H9 (cell line): Measurements from ENCODE around the gene IL36RN. TPM values are rescaled to one million over a fixed set of nuclear protein-coding genes. Genes with fewer than 3 reads are reported as not detected.

Experiments
- DNase-seq: peaks from one replicate; pipeline ENCODE4 v3.0.0-alpha.2; 2017
- H2AFZ ChIP-seq: one replicate; pipeline ENCODE4 v1.6.1; 2013; ENCODE audit warnings: mild to moderate bottlenecking, low read length, control low read depth, moderate library complexity
- H2AK5ac ChIP-seq: 2 replicates; pipeline ENCODE4 v1.6.1; 2013; ENCODE audit warnings: low read length, control low read depth, mixed read lengths; ENCODE audit not compliant: insufficient read length
- H2BK120ac ChIP-seq: one replicate; pipeline ENCODE4 v1.6.1; 2013; ENCODE audit warnings: low read depth, mild to moderate bottlenecking, low read length, control low read depth, inconsistent platforms; ENCODE audit not compliant: poor library complexity, severe bottlenecking
- H2BK12ac ChIP-seq: 2 replicates; pipeline ENCODE4 v1.6.1; 2013; ENCODE audit warnings: low read length, control low read depth, mixed read lengths, low read depth; ENCODE audit not compliant: insufficient read length
- H2BK15ac ChIP-seq: 2 replicates; pipeline ENCODE4 v1.6.1; 2013; ENCODE audit warnings: low read depth, low read length, control low read depth
- H2BK20ac ChIP-seq: one replicate; pipeline ENCODE4 v1.6.1; 2013; ENCODE audit warnings: low read depth, mild to moderate bottlenecking, low read length, control low read depth, inconsistent platforms; ENCODE audit not compliant: poor library complexity, severe bottlenecking
- H2BK5ac ChIP-seq: 2 replicates; pipeline ENCODE4 v1.6.1; 2013; ENCODE audit warnings: low read length, control low read depth, mixed read lengths; ENCODE audit not compliant: insufficient read length
- H3K14ac ChIP-seq: 2 replicates; pipeline ENCODE4 v1.6.1; 2013; ENCODE audit warnings: low read length, control low read depth; ENCODE audit not compliant: insufficient read depth
- H3K18ac ChIP-seq: 2 replicates; pipeline ENCODE4 v1.6.1; 2013; ENCODE audit warnings: low read depth, mild to moderate bottlenecking, mixed read lengths, low read length, control low read depth; ENCODE audit not compliant: insufficient read length
- H3K23ac ChIP-seq: 2 replicates; pipeline ENCODE4 v1.6.1; 2013; ENCODE audit warnings: low read length, control low read depth, mixed read lengths, low read depth; ENCODE audit not compliant: insufficient read length
- H3K23me2 ChIP-seq: 2 replicates; pipeline ENCODE4 v1.6.1; 2013; ENCODE audit warnings: low read depth, mild to moderate bottlenecking, mixed read lengths, low read length, control low read depth; ENCODE audit not compliant: insufficient read length, poor library complexity, severe bottlenecking
- H3K27ac ChIP-seq: 2 replicates; pipeline ENCODE4 v1.5.1; 2013; ENCODE audit warnings: low read length, control low read depth, mixed read lengths, low read depth; ENCODE audit not compliant: insufficient read length
- H3K27me3 ChIP-seq: 2 replicates; pipeline ENCODE4 v1.6.1; 2013; ENCODE audit warnings: low read length, control low read depth, inconsistent platforms; ENCODE audit not compliant: insufficient read depth
- H3K4ac ChIP-seq: 2 replicates; pipeline ENCODE4 v1.6.1; 2013; ENCODE audit warnings: low read depth, mild to moderate bottlenecking, control low read depth, inconsistent platforms, low read length, moderate library complexity
- H3K4me1 ChIP-seq: 2 replicates; pipeline ENCODE4 v1.6.1; 2013; ENCODE audit warnings: low read length, control low read depth, inconsistent platforms; ENCODE audit not compliant: insufficient read depth
- H3K4me2 ChIP-seq: 2 replicates; pipeline ENCODE4 v1.6.1; 2013; ENCODE audit warnings: low read length, control low read depth, mixed read lengths; ENCODE audit not compliant: insufficient read length, insufficient read depth
- H3K56ac ChIP-seq: 2 replicates; pipeline ENCODE4 v1.6.1; 2013; ENCODE audit warnings: low read depth, mild to moderate bottlenecking, mixed read lengths, low read length, control low read depth; ENCODE audit not compliant: insufficient read length
- H3K79me1 ChIP-seq: 2 replicates; pipeline ENCODE4 v1.6.1; 2013; ENCODE audit warnings: low read depth, mild to moderate bottlenecking, moderate library complexity, low read length, control low read depth, inconsistent platforms; ENCODE audit not compliant: insufficient read depth, poor library complexity, severe bottlenecking
- H3K79me2 ChIP-seq: 2 replicates; pipeline ENCODE4 v1.6.1; 2013; ENCODE audit warnings: low read length, control low read depth, inconsistent platforms; ENCODE audit not compliant: insufficient read depth
- H3K9ac ChIP-seq: 2 replicates; pipeline ENCODE4 v1.6.1; 2013; ENCODE audit warnings: low read length, control low read depth, mixed read lengths; ENCODE audit not compliant: insufficient read length; ENCODE audit errors: extremely low read depth
- H3K9me3 ChIP-seq: one replicate; pipeline ENCODE4 v1.6.1; 2013; ENCODE audit warnings: low read depth, low read length, inconsistent platforms; ENCODE audit not compliant: control insufficient read depth
- H3T11ph ChIP-seq: one replicate; pipeline ENCODE4 v1.6.1; 2013; ENCODE audit warnings: mild to moderate bottlenecking, low read length, control low read depth, inconsistent platforms
- H4K20me1 ChIP-seq: one replicate; pipeline ENCODE4 v1.6.1; 2013; ENCODE audit not compliant: control insufficient read depth, insufficient read length, insufficient read depth
- H4K5ac ChIP-seq: 2 replicates; pipeline ENCODE4 v1.6.1; 2013; ENCODE audit warnings: low read depth, mild to moderate bottlenecking, mixed read lengths, low read length, control low read depth; ENCODE audit not compliant: insufficient read length
- H4K8ac ChIP-seq: replicated peaks from 2 replicates; pipeline ENCODE4 v1.6.1; 2013; ENCODE audit warnings: low read length, control low read depth, mixed read lengths, low read depth; ENCODE audit not compliant: insufficient read length
- H4K91ac ChIP-seq: 2 replicates; pipeline ENCODE4 v1.6.1; 2013; ENCODE audit warnings: low read depth, mild to moderate bottlenecking, moderate library complexity, mixed read lengths, low read length, control low read depth; ENCODE audit not compliant: insufficient read length
- H3K27ac Mint-ChIP-seq, 3 experiments: 2 replicates in 2 of 3; 3 replicates in 1 of 3; pipeline ENCODE4 v1.8.0; 2020 to 2021; ENCODE audit warnings: mixed read lengths in 3 of 3, mild to moderate bottlenecking in 1 of 3, moderate library complexity in 1 of 3
- H3K27me3 Mint-ChIP-seq: 2 replicates; pipeline ENCODE4 v1.8.0; 2021; ENCODE audit warnings: low read depth, mild to moderate bottlenecking, moderate library complexity, mixed read lengths
- H3K36me3 Mint-ChIP-seq, 3 experiments: 2 replicates in 2 of 3; 3 replicates in 1 of 3; pipeline ENCODE4 v1.8.0; 2020 to 2021; ENCODE audit warnings: low read depth in 3 of 3, mixed read lengths in 3 of 3; ENCODE audit not compliant: insufficient read depth in 1 of 3
- H3K4me1 Mint-ChIP-seq, 2 experiments: 2 replicates each; pipeline ENCODE4 v1.8.0; 2020; ENCODE audit warnings: mixed read lengths in 2 of 2
- H3K4me3 Mint-ChIP-seq, 2 experiments: 2 replicates in 1 of 2; 3 replicates in 1 of 2; pipeline ENCODE4 v1.8.0; 2020 to 2021; ENCODE audit warnings: mild to moderate bottlenecking in 2 of 2, mixed read lengths in 2 of 2, moderate library complexity in 1 of 2
- H3K9me3 Mint-ChIP-seq, 2 experiments: 2 replicates in 1 of 2; 3 replicates in 1 of 2; pipeline ENCODE4 v1.8.0; 2020; ENCODE audit warnings: mild to moderate bottlenecking in 2 of 2, mixed read lengths in 2 of 2, moderate library complexity in 1 of 2
- WGBS: extraction: QIAGEN DNeasy Blood & Tissue Kit; methylation state at CpG from one replicate; pipeline ENCODE4 v1.1.7; 2013; ENCODE audit warnings: missing lambda C conversion rate, low lambda C conversion rate, mixed read lengths; ENCODE audit not compliant: insufficient read length; ENCODE audit errors: extremely low coverage; 5-methylcytosine and 5-hydroxymethylcytosine counted together
- total RNA-seq: library from RNA; stranded (reverse); gene quantifications from 2 replicates; pipeline ENCODE4 v1.2.1, GENCODE V29; 2021
- TF ChIP-seq, protein P1 (sequence below): fragments of 200-600 bp; sonication (generic); conservative IDR thresholded peaks from 3 replicates; pipeline ENCODE4 v1.8.0; 2021; ENCODE audit warnings: antibody characterized with exemption, mild to moderate bottlenecking

IL36RN gene
- total RNA-seq, 1 experiment from 2014 or later, result not detected

DNA sequence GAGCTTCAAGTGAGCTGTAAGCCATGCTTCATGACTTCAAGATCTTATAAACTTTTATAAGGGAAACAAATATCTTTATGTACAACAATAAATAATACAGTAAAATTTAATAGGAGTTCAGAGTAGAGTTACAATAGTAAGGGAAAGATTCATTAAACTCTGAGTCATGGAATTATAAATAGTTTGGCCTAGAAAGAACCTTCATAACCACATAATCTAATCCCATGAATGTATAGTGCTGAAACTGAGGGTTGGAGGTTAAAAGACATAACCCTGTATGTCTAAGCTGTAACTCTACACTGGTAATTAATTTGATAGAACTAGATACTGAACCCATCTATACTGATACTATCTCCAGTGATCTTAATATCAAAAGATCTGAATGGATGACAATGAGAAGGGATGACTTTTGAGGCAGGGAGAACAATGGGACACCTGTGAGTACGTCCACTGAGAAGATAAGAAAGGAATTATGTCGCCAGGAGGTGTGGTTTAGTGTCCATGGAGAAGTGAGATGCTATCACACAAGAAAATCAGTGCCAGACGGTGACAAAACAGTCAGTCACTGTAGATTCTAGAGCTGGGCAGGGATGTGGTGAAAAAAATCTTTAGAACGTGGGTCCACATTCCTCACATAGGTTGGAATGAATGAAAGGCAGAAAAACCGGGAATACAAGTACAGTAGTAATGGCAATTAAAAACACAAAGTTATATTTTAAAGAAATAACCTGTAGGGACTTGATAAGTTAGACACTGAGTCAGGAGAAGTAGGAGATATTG lies 9.9 kb downstream of the IL36RN start:
- Histone ChIP-seq H3K4me1 (no peaks in the 10 kb centered on the region), H2BK5ac (no peak overlapping the region), H2BK20ac (no peak overlapping the region), H2AK5ac (no peak overlapping the region), H3K56ac (no peak overlapping the region), H2BK15ac (no peak overlapping the region), H3T11ph (no peak overlapping the region), H4K91ac (no peak overlapping the region), H3K4me2 (no peak overlapping the region), H3K4ac (no peak overlapping the region), H3K27ac (no peak overlapping the region), H3K9me3 (no peaks in the 10 kb centered on the region), H2BK120ac (no peak overlapping the region), H3K27me3 (no peaks in the 10 kb centered on the region), H4K5ac (no peak overlapping the region), H2BK12ac (no peak overlapping the region), H2AFZ (no peak overlapping the region), H3K79me1 (no peaks in the 10 kb centered on the region), H3K14ac (no peak overlapping the region), H3K18ac (no peak overlapping the region), H4K20me1 (no peaks in the 10 kb centered on the region), H3K79me2 (no peaks in the 10 kb centered on the region), H3K23me2 (no peaks in the 10 kb centered on the region), H4K8ac (no peak overlapping the region), H3K9ac (no peak overlapping the region), H3K23ac (no peak overlapping the region)
- Mint-ChIP-seq H3K4me3 (no peak overlapping the region), H3K27me3 (peaks cover 56% of the 10 kb centered on the region), H3K36me3 (no peaks in the 10 kb centered on the region; a peak in 1 of 7 replicates), H3K9me3 (peaks cover 8 to 20% of the 10 kb centered on the region in 2 experiments; a peak in 4 of 5 replicates), H3K27ac (no peak overlapping the region), H3K4me1 (0 out of 4 replicates have a peak, but pooled peaks cover 0 to 3% of the 10 kb centered on the region in 2 experiments)
- TF ChIP-seq, protein P1, sequence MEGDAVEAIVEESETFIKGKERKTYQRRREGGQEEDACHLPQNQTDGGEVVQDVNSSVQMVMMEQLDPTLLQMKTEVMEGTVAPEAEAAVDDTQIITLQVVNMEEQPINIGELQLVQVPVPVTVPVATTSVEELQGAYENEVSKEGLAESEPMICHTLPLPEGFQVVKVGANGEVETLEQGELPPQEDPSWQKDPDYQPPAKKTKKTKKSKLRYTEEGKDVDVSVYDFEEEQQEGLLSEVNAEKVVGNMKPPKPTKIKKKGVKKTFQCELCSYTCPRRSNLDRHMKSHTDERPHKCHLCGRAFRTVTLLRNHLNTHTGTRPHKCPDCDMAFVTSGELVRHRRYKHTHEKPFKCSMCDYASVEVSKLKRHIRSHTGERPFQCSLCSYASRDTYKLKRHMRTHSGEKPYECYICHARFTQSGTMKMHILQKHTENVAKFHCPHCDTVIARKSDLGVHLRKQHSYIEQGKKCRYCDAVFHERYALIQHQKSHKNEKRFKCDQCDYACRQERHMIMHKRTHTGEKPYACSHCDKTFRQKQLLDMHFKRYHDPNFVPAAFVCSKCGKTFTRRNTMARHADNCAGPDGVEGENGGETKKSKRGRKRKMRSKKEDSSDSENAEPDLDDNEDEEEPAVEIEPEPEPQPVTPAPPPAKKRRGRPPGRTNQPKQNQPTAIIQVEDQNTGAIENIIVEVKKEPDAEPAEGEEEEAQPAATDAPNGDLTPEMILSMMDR, result no peak
- WGBS, result no CpG with 5 or more reads among the region's 5 CpGs
- no peak for DNase-seq
